GDM1 (cell line): ENCODE results near the gene SLN.

Source experiments
- DNase-seq: peaks from one replicate; lab custom pipeline; 2025; lab: John Stamatoyannopoulos, UW

SLN gene

DNA sequence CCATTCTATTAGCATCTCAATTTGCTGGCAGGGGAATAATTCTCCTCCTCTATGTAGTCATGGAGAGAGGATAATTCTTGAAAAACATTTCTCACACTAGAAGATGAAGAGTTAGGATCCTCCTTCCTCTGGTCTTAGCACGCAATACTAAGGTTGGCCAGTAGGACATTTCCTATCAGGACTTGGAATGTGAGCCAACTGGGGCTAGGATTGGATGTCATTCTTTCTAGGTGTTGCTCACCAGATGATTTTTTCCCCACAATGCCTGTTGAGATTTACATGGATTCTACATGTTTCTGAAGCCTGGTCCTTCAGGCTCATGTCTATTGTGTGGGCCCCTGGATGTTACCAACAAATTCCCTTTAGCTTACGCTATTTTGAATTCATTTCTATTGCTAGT lies 28.0 kb downstream of the SLN start:
- no peak for DNase-seq

DNA sequence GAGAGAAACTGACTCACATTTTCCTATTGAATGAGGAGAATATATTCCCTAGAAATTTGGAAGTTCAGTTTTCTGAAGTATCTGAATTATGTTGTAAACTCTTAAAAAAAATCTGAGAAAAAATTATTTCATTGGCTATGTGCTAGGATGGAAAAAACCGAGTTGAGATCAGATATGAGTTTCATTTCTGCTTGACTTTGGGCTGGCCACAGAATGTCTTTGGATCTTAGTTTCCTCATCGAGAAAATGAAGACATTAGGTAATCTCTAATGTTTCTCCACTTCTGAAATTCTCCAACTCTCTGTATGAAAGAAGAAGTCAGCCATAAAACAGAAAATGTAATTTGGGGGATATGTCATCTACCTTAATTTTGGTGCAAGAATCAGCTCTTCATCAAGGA lies 28.8 kb downstream of the SLN start:
- DNase-seq, result no peak

DNA sequence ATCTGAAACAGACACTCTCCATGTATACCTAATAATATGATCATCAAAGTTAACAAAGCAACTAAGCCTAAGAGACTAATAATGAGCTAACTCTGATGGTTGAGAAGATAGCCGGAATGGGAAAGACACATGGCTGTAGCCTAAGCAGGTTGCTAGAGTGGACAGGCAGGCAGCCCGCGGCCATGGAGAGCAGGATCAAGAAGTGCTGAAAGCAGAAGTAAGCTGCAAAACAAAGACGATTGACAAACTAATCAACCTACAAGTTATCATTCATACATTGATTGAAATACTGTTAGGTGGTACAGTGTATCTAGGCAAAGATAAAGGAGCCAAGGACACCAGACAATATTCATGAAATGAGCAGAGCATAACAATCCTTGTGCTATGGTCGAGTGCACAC lies 29.3 kb downstream of the SLN start:
- no peak for DNase-seq

DNA sequence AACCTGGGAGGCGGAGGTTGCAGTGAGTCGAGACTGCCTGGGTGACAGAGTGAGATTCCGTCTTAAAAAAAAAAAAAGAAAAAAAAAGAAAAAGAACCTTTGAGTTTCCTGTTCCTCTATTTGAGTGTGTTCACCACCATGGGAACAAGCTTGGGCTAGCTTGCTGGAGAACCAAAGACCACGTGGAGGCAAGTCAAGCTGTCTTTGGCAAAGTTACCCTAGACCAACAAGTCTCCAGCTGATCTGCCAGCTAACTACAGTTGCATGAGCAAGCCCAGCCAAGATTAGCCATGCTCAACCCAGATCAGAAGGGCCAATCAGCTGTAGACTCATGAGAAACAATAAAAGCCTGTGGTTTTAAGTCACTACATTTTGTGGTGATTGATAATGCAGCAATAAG lies 29.7 kb downstream of the SLN start:
- no peak for DNase-seq

DNA sequence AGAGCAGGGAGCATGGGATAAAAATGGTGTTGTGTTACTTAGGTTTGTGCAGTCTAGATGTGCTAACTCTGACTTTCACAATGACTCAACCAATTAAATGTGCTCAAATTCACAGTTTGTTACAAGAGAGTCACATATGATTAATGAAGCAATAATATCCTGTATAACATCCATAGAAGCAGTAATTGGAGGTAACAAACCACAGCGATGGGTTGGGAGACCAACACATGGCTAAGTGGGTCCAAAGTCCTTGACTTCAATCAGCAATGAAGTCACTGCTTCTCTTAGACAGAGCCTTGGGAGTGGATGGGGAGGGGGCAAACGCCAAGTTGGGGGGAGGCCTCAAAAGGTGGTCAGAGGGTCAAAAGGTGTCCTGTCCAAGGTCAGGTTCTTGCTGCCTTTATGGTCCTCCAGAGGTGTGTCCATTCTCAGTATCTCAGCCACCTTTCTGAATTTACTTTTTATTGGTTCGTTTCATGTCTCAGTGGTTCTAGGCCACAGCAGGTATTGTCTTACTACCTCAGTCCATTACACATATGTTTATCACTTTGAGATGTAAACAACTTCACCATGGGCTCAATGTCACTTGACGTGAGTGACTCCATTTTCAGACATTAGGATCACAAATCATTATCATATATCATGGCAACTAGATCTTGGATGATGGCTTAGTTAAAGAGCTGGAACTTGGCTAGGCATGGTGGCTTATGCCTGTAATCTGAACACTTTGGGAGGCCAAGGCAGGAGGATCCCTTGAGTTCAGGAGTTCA lies 32.4 kb downstream of the SLN start:
- DNase-seq, result no peak

DNA sequence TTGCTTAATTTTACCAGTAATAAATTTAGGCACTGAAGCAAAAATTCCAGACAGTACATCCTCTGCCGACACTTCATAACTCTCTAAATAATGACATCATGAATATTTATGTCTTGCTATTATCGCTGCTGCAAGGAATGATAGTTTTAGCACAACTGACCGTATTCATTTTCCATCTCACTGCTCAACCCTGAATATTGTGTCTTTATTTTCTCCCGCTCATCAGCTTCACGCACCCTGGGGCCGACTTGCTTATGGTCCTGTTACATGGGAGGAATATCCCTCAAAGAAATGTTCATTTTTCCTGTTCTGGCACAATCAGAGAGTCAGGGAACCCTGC lies 33.3 kb downstream of the SLN start:
- no peak for DNase-seq

DNA sequence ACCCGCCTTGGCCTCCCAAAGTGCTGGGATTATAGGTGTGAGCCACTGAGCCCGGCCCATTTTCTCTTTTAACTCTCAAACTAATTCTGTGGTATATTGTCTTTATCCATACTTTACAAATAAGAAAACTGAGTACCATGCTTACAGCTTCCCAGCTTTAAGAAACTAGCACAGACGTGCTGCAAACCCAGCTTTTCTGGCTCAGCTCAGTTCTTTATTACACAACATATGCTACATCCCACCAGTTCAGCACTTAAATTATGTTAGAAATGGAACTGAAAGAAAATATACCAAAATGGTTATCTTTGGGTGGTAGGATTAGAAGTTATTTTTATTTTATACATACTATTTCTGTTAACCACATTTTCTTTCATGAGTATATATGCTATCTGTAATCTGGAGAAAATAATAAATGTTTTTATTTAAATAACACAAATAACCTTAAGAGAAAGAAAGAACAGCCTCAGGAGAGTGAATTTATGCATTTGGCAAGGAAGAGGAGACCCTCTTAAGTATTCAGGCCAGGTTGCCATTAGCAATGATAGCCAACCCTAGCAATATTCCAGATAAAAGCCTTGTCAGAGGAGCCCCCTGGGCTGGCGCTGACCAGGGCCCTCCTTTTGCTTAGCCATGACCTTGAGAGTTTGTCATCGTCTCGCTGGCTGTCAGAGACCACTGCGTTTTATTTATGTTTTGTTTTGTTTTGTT lies 33.8 kb downstream of the SLN start:
- DNase-seq, result no peak

DNA sequence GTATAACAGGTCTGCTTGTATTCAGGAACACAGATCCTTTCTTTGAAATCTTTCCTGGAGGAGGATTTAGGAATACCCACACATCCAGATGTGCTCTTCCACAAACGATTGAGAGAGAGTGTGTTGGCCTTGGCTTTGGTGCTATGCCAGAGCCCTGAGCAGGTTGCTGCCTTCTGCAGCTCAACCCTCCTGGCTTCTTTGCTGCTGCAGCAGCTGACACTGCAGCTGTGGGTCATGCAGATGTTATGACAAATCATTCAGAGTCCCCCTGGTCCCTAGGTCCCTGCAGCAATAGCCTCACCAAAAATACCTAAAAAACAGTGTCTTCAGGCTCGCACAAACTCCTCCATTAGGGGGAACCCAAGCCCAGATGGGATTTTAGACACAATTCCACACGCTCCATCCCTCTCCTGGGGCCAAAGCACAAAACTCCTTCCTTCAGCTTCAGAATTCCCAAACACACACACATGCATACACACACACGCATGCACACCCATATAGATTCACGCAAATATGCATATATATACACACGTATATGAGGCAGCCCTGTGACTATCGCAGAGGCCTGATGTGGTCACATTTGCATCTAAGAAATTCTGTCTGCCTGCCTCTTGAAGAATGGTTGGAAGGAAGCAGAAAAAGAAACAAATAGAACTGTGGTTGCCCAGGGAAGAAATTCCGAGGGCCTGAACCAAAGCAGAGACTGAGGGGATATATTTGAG lies 35.4 kb downstream of the SLN start:
- DNase-seq, result no peak

DNA sequence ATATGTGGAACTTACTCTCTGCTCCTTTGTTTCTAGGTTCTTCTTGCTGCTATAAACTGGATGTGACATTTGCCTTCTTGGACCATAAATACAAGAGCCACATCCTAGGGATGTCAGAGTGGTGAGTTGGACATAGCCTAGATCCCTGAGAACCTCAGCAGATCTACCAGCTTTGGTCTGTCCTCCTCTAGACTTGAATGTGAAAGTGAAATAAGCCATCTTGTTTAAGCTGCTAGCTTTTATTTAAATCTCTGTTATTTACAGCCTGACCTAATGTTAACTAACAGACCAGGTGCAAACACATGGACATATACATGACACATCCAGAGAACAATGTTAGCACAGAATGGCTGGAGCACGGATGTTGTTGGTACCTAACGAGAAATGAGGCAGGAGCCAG lies 36.0 kb downstream of the SLN start:
- no peak for DNase-seq

DNA sequence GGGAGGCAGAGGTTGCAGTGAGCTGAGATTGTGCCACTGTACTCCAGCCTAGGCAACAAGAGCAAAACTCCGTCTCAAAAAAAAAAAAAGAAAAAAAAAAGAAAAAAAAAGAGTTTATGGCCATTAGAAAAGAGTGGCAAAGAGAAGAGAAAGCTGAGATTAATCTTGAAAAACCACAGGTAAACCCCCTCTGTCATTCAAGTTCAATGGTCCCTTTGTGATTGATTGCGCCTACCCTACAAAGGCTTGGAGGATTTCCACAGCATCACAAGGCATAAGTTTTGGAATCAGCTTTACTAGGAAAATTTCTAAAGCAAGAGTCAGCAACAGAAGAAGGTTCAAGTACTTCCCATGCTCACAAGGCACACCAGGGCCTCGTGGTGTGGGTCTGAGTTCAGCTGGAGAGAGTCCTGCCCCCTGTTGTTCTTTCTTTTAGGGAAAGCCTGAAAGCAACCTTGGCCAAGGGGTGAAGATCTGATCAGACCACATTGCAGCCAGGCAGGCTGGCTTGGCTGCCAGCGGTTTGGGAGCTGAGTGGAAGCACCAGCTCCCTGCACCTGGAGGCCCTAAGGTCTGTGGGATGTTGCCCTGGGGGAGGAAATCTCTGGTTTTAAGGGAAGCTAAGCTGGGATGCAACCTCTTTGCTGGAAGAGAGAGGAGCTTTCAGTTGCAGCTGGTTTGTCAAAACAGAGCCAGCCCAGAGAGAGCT lies 41.8 kb downstream of the SLN start:
- no peak for DNase-seq

DNA sequence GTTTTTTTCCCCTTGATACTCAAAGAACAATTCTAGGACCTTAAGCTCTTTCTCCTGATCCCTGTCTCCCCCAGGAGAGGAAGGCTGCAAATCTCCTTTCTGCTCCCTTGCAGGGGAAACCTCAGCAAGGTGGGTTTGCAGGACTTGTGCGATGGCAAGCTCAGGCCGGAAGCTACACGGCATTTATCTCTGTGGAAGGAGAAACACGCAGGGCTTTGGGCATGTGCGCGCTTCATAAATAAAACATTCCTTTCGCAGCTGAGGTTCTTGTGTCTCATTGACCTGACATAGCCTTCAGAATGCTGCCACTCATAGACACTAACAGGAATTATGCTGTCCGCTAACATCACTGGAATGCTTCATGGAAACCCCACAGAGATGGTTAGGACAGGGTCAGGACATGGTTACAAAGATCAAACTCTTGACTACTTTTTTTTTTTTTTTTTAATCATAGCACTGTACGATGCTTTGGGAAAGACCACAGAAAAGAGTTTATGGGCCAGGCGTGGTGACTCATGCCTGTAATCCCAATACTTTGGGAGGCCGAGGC lies 42.6 kb downstream of the SLN start:
- no peak for DNase-seq

DNA sequence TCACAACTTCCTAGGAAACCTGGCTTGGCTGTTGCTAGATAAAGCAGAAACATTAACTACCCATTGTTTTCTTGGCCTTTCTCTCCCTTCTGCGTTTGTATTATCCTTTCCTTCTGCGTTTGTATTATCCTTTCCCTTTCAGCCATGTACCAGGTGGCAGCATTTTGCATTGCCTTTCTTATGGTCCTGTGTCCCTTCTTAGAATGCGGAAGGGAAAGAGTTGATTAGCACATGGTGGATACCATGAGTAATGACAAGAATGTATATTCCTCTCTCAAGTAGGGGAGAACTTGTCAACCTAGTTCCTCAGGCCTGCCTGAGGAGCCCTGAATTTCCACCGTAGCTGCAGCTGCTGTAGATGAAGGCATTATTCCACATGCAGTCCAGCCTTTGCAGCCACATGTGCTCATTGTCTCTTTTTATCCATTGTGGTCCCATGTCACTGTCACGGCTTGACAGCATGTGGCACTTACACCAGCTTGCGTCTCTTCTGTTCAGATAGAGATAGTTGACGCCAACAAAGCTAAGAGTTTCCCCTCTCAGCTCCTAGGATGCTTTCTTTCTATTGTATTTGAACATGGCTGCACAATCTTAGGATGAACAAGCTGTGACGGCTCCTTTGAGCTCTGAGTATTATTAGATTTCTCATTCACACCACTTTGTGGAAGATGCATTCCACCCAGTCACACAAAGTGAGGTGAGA lies 44.8 kb downstream of the SLN start:
- no peak for DNase-seq

DNA sequence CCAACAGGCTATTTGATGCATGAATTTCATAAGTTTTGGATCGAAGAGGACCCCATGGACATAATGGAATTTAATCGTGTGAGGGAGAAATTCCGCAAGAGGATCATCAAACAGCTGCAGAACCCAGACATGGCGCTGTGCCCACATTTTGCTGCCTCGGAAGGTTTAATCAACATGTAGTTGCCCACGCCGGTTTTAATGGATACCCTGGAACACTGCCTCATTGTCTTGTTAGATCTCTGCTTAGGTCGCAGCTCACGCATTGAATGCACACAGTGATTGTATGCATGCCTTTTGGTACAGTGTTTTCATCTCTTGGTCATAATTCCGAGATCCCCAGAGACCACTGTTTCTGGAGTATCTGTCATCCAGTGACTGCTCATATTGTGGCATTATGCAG lies 46.8 kb downstream of the SLN start:
- no peak for DNase-seq

DNA sequence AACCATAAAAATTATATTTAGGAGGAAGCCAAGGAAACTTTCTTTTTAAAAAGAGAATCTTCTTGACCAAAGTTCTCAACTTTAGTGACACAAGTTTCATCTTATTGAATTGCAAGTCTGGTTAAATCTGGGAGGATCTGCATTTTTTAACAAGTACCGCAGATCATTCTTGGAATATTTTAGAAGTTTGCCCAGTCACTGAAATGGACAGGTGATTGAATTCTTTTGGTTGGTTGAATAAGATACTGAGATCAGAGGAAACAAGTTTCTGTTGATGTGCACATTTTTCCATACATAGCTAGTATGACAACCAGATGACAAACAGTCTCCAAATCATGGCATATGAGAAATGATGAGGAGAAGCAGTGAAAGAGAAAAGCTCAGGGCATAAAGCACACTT lies 50.2 kb downstream of the SLN start:
- DNase-seq, result no peak

DNA sequence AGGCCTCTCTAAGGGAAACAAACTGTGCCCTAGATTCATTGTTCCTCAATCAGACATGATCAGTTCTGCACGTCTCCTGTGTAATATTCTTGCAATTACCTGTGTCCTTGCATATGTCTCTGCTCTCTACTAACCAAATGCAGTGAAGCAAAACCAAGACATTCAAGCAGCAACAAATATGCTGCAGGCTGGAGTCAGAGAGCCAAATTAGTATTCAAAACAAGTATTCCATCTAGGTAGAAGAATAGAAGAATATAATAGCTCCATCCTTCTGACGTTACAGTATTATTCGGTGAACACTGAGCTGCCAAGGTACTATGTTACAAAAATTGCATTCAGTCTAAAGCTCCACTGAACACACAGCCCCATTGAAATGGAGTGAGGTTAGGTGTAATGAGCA lies 51.8 kb downstream of the SLN start:
- DNase-seq, result no peak

DNA sequence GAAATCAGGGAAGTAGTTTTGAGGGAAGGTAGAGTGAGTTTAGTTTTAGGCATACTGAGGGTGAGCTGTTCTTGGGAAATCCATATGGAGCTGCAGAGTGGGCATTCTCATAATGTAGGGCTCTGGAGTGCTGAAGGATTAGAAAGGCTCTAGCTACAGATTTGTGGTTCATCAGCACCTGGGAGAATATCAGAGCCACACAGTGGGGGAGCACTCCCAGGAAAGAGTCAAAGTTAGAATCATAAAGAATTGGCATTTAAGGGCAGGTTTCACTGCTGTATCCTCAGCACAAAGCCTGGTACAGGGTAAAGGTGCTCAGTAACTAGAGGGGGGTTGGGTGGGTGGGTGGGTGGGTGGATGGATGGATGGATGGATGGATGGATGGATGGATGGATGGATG lies 52.5 kb downstream of the SLN start:
- DNase-seq, result no peak
